Astrocyte (in vitro differentiated cells and primary cell): ENCODE measurements around the gene HEATR3. TPM values are rescaled to one million over a fixed set of nuclear protein-coding genes. Genes with fewer than 3 reads are reported as not detected.

Experiments
- DNase-seq: peaks from one replicate; pipeline ENCODE4 v3.0.0-alpha.2; 2010; ENCODE audit warnings: low read depth
- FAIRE-seq: peaks from 2 replicates; lab custom pipeline; 2011; peaks lifted over from hg19 to GRCh38; lab: Jason Lieb, UNC
- H2AFZ ChIP-seq: 2 replicates; pipeline ENCODE4 v1.6.0; 2012; ENCODE audit warnings: low read depth, low read length, inconsistent platforms
- H3K27ac ChIP-seq: 2 replicates; pipeline ENCODE4 v1.5.1; 2011; ENCODE audit warnings: low read depth, low read length, inconsistent platforms
- H3K27me3 ChIP-seq: 2 replicates; pipeline ENCODE4 v1.6.0; 2011; ENCODE audit warnings: low read length, inconsistent platforms; ENCODE audit not compliant: insufficient read depth
- H3K36me3 ChIP-seq: 2 replicates; pipeline ENCODE4 v1.5.1; 2011; ENCODE audit warnings: low read length, inconsistent platforms; ENCODE audit not compliant: insufficient read depth
- H3K4me1 ChIP-seq: 2 replicates; pipeline ENCODE4 v1.5.1; 2011; ENCODE audit warnings: low read length, inconsistent platforms; ENCODE audit not compliant: insufficient read depth
- H3K4me2 ChIP-seq: 2 replicates; pipeline ENCODE4 v1.6.0; 2012; ENCODE audit warnings: low read length, inconsistent platforms
- H3K4me3 ChIP-seq: 2 replicates; pipeline ENCODE4 v1.5.1; 2011; ENCODE audit warnings: low read depth, mild to moderate bottlenecking, low read length, inconsistent platforms; ENCODE audit not compliant: insufficient read depth
- H3K79me2 ChIP-seq: 2 replicates; pipeline ENCODE4 v1.6.0; 2012; ENCODE audit warnings: mild to moderate bottlenecking, low read length, inconsistent platforms; ENCODE audit not compliant: insufficient read depth
- H3K9ac ChIP-seq: 2 replicates; pipeline ENCODE4 v1.6.0; 2012; ENCODE audit warnings: mild to moderate bottlenecking, low read length, inconsistent platforms
- H3K9me3 ChIP-seq: 2 replicates; pipeline ENCODE4 v1.5.1; 2012; ENCODE audit warnings: low read depth, mild to moderate bottlenecking, low read length, inconsistent platforms; ENCODE audit not compliant: insufficient read depth
- H4K20me1 ChIP-seq: 2 replicates; pipeline ENCODE4 v1.6.0; 2012; ENCODE audit warnings: low read length, inconsistent platforms; ENCODE audit not compliant: insufficient read depth
- H3K27ac Mint-ChIP-seq: one replicate; pipeline ENCODE4 v1.8.0; 2021; ENCODE audit warnings: mild to moderate bottlenecking, mixed read lengths; ENCODE audit not compliant: unreplicated experiment
- H3K27me3 Mint-ChIP-seq: one replicate; pipeline ENCODE4 v1.8.0; 2021; ENCODE audit warnings: low read depth, mixed read lengths; ENCODE audit not compliant: unreplicated experiment
- H3K36me3 Mint-ChIP-seq: one replicate; pipeline ENCODE4 v1.8.0; 2021; ENCODE audit warnings: low read depth, mixed read lengths; ENCODE audit not compliant: unreplicated experiment
- H3K4me1 Mint-ChIP-seq: one replicate; pipeline ENCODE4 v1.8.0; 2021; ENCODE audit warnings: low read depth, mixed read lengths; ENCODE audit not compliant: unreplicated experiment
- H3K4me3 Mint-ChIP-seq: one replicate; pipeline ENCODE4 v1.8.0; 2021; ENCODE audit warnings: mild to moderate bottlenecking, moderate library complexity, mixed read lengths; ENCODE audit not compliant: unreplicated experiment
- H3K9me3 Mint-ChIP-seq: one replicate; pipeline ENCODE4 v1.8.0; 2021; ENCODE audit warnings: mild to moderate bottlenecking, mixed read lengths; ENCODE audit not compliant: unreplicated experiment
- EZH2 ChIP-seq: IDR thresholded peaks from 2 replicates; pipeline ENCODE4 v1.6.1; 2012; ENCODE audit warnings: mild to moderate bottlenecking, low read length, inconsistent platforms; ENCODE audit not compliant: insufficient read depth
- total RNA-seq: library from RNA; stranded (reverse); gene quantifications from 2 replicates; pipeline ENCODE4 v1.2.1, GENCODE V29; 2021
- TF ChIP-seq, protein P1 (sequence below): IDR thresholded peaks from 2 replicates; pipeline ENCODE4 v1.5.1; 2011; ENCODE audit warnings: low read depth, mild to moderate bottlenecking, inconsistent platforms, low read length, moderate library complexity; ENCODE audit not compliant: insufficient read depth

Gene HEATR3
- total RNA-seq, 1 donor from 2014 or later = 26.8 TPM

DNA sequence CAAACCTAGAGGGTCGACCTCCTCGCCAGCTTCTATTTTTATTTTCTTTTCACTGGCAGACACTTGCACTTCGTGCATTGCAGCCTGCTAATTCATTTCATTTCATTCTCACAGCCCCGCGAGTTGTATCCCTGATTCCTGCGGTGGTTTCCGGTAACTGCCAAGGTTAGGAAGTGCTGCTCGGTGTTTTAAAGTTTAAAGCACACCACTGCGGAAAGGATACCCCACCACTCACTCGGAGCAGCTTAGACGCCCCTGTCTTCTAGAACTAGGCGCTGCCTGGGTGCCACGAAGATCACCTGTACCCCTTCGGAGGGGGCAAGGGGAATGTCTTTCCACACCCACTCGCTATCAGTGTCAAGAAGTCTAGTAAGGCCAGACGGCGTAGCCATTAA, 40.2 kb upstream of the HEATR3 start:
- DNase-seq = peak; percentile 4
- no peak for FAIRE-seq
- Mint-ChIP-seq H3K4me1 (peaks cover 7% of the 10 kb centered on the region), H3K27me3 (no peaks in the 10 kb centered on the region), H3K36me3 (no peaks in the 10 kb centered on the region), H3K9me3 (no peaks in the 10 kb centered on the region), H3K4me3 (peak overlapping the region; percentile 96), H3K27ac (peak overlapping the region; percentile 35)
- H3K27ac ChIP-seq = peak overlapping the region; percentile 36
- H3K4me1 ChIP-seq = peaks cover 9% of the 10 kb centered on the region
- peaks cover 48% of the 10 kb centered on the region for H3K79me2 ChIP-seq
- peak overlapping the region; percentile 89 for H3K4me2 ChIP-seq
- peak overlapping the region; percentile 77 for H2AFZ ChIP-seq
- H3K4me3 ChIP-seq = peak overlapping the region; percentile 85
- peaks cover 10% of the 10 kb centered on the region for H4K20me1 ChIP-seq
- peaks cover 5% of the 10 kb centered on the region for H3K27me3 ChIP-seq
- H3K9me3 ChIP-seq = no peaks in the 10 kb centered on the region
- peak overlapping the region; percentile 83 for H3K9ac ChIP-seq
- TF ChIP-seq EZH2 = no peak
- TF ChIP-seq, protein P1, sequence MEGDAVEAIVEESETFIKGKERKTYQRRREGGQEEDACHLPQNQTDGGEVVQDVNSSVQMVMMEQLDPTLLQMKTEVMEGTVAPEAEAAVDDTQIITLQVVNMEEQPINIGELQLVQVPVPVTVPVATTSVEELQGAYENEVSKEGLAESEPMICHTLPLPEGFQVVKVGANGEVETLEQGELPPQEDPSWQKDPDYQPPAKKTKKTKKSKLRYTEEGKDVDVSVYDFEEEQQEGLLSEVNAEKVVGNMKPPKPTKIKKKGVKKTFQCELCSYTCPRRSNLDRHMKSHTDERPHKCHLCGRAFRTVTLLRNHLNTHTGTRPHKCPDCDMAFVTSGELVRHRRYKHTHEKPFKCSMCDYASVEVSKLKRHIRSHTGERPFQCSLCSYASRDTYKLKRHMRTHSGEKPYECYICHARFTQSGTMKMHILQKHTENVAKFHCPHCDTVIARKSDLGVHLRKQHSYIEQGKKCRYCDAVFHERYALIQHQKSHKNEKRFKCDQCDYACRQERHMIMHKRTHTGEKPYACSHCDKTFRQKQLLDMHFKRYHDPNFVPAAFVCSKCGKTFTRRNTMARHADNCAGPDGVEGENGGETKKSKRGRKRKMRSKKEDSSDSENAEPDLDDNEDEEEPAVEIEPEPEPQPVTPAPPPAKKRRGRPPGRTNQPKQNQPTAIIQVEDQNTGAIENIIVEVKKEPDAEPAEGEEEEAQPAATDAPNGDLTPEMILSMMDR = no peak
- no peaks in the 10 kb centered on the region for H3K36me3 ChIP-seq

GRCh38 chr16:50027829-50028228, 37.9 kb upstream of the HEATR3 start:
- TF ChIP-seq, protein P1 = no peak
- no peak for TF ChIP-seq EZH2
- Mint-ChIP-seq H3K9me3 (no peaks in the 10 kb centered on the region), H3K27ac (no peak overlapping the region), H3K27me3 (no peaks in the 10 kb centered on the region), H3K4me1 (peaks cover 7% of the 10 kb centered on the region), H3K4me3 (no peak overlapping the region), H3K36me3 (peaks cover 2% of the 10 kb centered on the region)
- no peak overlapping the region for H2AFZ ChIP-seq
- no peak overlapping the region for H3K4me3 ChIP-seq
- H3K79me2 ChIP-seq = peaks cover 54% of the 10 kb centered on the region
- no peak for FAIRE-seq
- H3K4me1 ChIP-seq = peaks cover 9% of the 10 kb centered on the region
- no peak for DNase-seq
- no peaks in the 10 kb centered on the region for H3K27me3 ChIP-seq
- peaks cover 27% of the 10 kb centered on the region for H4K20me1 ChIP-seq
- no peak overlapping the region for H3K9ac ChIP-seq
- no peak overlapping the region for H3K27ac ChIP-seq
- peaks cover 10% of the 10 kb centered on the region for H3K36me3 ChIP-seq
- no peak overlapping the region for H3K4me2 ChIP-seq
- H3K9me3 ChIP-seq = no peaks in the 10 kb centered on the region

GRCh38 chr16:50035468-50035992, 30.2 kb upstream of the HEATR3 start:
- H3K9me3 ChIP-seq = no peaks in the 10 kb centered on the region
- H3K27ac ChIP-seq = no peak overlapping the region
- Mint-ChIP-seq H3K27ac (no peak overlapping the region), H3K9me3 (no peaks in the 10 kb centered on the region), H3K27me3 (no peaks in the 10 kb centered on the region), H3K4me1 (peaks cover 4% of the 10 kb centered on the region), H3K4me3 (no peak overlapping the region), H3K36me3 (peaks cover 2% of the 10 kb centered on the region)
- H3K4me2 ChIP-seq = no peak overlapping the region
- no peaks in the 10 kb centered on the region for H3K27me3 ChIP-seq
- H4K20me1 ChIP-seq = peaks cover 18% of the 10 kb centered on the region
- H3K9ac ChIP-seq = no peak overlapping the region
- peaks cover 6% of the 10 kb centered on the region for H3K79me2 ChIP-seq
- H3K36me3 ChIP-seq = peaks cover 20% of the 10 kb centered on the region
- no peak overlapping the region for H2AFZ ChIP-seq
- DNase-seq (no peak), FAIRE-seq (no peak)
- no peak for TF ChIP-seq EZH2
- TF ChIP-seq, protein P1 = no peak
- H3K4me1 ChIP-seq = no peaks in the 10 kb centered on the region
- H3K4me3 ChIP-seq = no peak overlapping the region
